PC-3 (cell line): ENCODE results near the gene MBLAC1. TPM values are rescaled to one million over a fixed set of nuclear protein-coding genes. Genes with fewer than 3 reads are reported as not detected.

Experiments
- ATAC-seq: fragments of 200-7000 bp; cut with Tn5 transposase; 2 replicates; pipeline ENCODE4 v1.9.1; 2020; ENCODE audit warnings: mild to moderate bottlenecking, moderate library complexity
- BruUV-seq: library from RNA; stranded (reverse); fragments of 400-500 nt; replicated peaks from 2 replicates; lab custom pipeline; 2021; lab: Mats Ljungman, UMichigan
- CTCF ChIA-PET: fragments of 300-600 bp; sonication (Branson Sonifier 250); formaldehyde crosslinking; loops from one replicate; lab custom pipeline; 2022; ENCODE audit warnings: antibody characterized with exemption; lab: Charles Lee
- POLR2A ChIA-PET: fragments of 300-600 bp; sonication (Branson Sonifier 250); formaldehyde crosslinking; loops from one replicate; lab custom pipeline; 2022; ENCODE audit warnings: antibody characterized with exemption; ENCODE audit not compliant: unreplicated experiment; lab: Charles Lee
- DNase-seq: peaks from one replicate; pipeline ENCODE4 v3.0.0-alpha.2; 2015
- H2AFZ ChIP-seq: fragments of 300-600 bp; sonication (generic); 2 replicates; pipeline ENCODE4 v1.6.0; 2016; ENCODE audit warnings: antibody characterized with exemption, low read length
- H3F3A ChIP-seq: fragments of 300-600 bp; sonication (generic); one replicate; pipeline ENCODE4 v1.6.0; 2017; ENCODE audit warnings: antibody characterized with exemption, low read length, control low read depth, mild to moderate bottlenecking; ENCODE audit not compliant: unreplicated experiment
- H3K27ac ChIP-seq: fragments of 300-600 bp; sonication (generic); 2 replicates; pipeline ENCODE4 v1.5.1; 2016; ENCODE audit warnings: mild to moderate bottlenecking, low read length
- H3K27me3 ChIP-seq: fragments of 300-600 bp; sonication (generic); 2 replicates; pipeline ENCODE4 v1.6.1; 2016; ENCODE audit warnings: low read length, mixed read lengths
- H3K36me3 ChIP-seq: fragments of 300-600 bp; sonication (generic); 2 replicates; pipeline ENCODE4 v1.6.1; 2016; ENCODE audit warnings: low read depth, mixed run types, low read length, mixed read lengths
- H3K4me1 ChIP-seq: fragments of 300-600 bp; sonication (generic); 2 replicates; pipeline ENCODE4 v1.5.1; 2016; ENCODE audit warnings: low read length; ENCODE audit not compliant: insufficient read depth
- H3K4me2 ChIP-seq: fragments of 300-600 bp; sonication (generic); 2 replicates; pipeline ENCODE4 v1.6.0; 2016; ENCODE audit warnings: low read length
- H3K4me3 ChIP-seq: fragments of 300-600 bp; sonication (generic); 2 replicates; pipeline ENCODE4 v1.5.1; 2016; ENCODE audit warnings: mild to moderate bottlenecking, low read length, mixed read lengths
- H3K79me2 ChIP-seq: fragments of 300-600 bp; sonication (generic); 2 replicates; pipeline ENCODE4 v1.6.1; 2017; ENCODE audit warnings: low read length, mixed read lengths
- H3K9ac ChIP-seq: fragments of 300-600 bp; sonication (generic); 2 replicates; pipeline ENCODE4 v1.6.0; 2016; ENCODE audit warnings: mild to moderate bottlenecking, low read length
- H3K9me2 ChIP-seq: fragments of 300-600 bp; sonication (generic); replicated peaks from 2 replicates; pipeline ENCODE4 v1.6.1; 2016; ENCODE audit warnings: mixed run types, low read length, mixed read lengths
- H3K9me3 ChIP-seq: fragments of 300-600 bp; sonication (generic); 2 replicates; pipeline ENCODE4 v1.6.1; 2016; ENCODE audit warnings: low read length, mixed read lengths
- H4K20me1 ChIP-seq: fragments of 300-600 bp; sonication (generic); 2 replicates; pipeline ENCODE4 v1.6.1; 2016; ENCODE audit warnings: low read length, mixed read lengths
- CTCF ChIP-seq: fragments of 300-600 bp; sonication (generic); conservative IDR thresholded peaks from 2 replicates; pipeline ENCODE4 v1.5.1; 2017; ENCODE audit warnings: antibody characterized with exemption, low read depth, mild to moderate bottlenecking, low read length
- EZH2 ChIP-seq: fragments of 300-600 bp; sonication (generic); IDR thresholded peaks from one replicate; pipeline ENCODE4 v1.6.1; 2017; ENCODE audit warnings: antibody characterized with exemption, mild to moderate bottlenecking, low read length; ENCODE audit not compliant: unreplicated experiment
- EZH2phosphoT487 ChIP-seq: fragments of 300-600 bp; sonication (generic); IDR thresholded peaks from 2 replicates; pipeline ENCODE4 v1.6.1; 2018; ENCODE audit warnings: mild to moderate bottlenecking, antibody characterized with exemption, low read length, borderline replicate concordance
- intact Hi-C: fragments of 100-400 bp; cut with micrococcal nuclease; formaldehyde crosslinking; loops from 2 replicates; pipeline ENCODE4 v1.9.0; 2023
- total RNA-seq: library from RNA; depleted of rRNA; stranded (reverse); fragments of >200 nt; gene quantifications from 2 replicates; pipeline ENCODE4 v1.2.3, GENCODE V29; 2014

Gene MBLAC1
- total RNA-seq, 1 experiment from 2014 or later = 2.7 TPM

GRCh38 chr7:100122568-100122967, 4.2 kb upstream of the MBLAC1 start:
- Histone ChIP-seq H3K4me1 (peaks cover 13% of the 10 kb centered on the region; the same call in 1 of the 2 replicates), H3K9me3 (no peaks in the 10 kb centered on the region), H3K79me2 (peaks cover 21% of the 10 kb centered on the region), H3K36me3 (no peaks in the 10 kb centered on the region), H4K20me1 (no peaks in the 10 kb centered on the region), H3K9ac (no peak overlapping the region), H3K9me2 (no peaks in the 10 kb centered on the region), H3K4me2 (no peak overlapping the region), H3F3A (no peaks in the 10 kb centered on the region), H3K27me3 (no peaks in the 10 kb centered on the region), H3K27ac (no peak overlapping the region), H3K4me3 (no peak overlapping the region), H2AFZ (no peak overlapping the region)
- BruUV-seq = no TSS peak
- ChIA-PET CTCF (no interaction called here), POLR2A (no interaction called here)
- TF ChIP-seq EZH2 (no peak), CTCF (no peak), EZH2phosphoT487 (no peak)
- intact Hi-C loops = no loop called here
- DNase-seq (no peak), ATAC-seq (no peak)

- H3K79me2 ChIP-seq = 0 out of 2 replicates have a peak, but pooled peaks cover 10% of the 10 kb centered on the region
- DNase-seq (no peak), ATAC-seq (no peak)
- H2AFZ ChIP-seq = no peak overlapping the region
- H3K9ac ChIP-seq = no peak overlapping the region
- H3K27ac ChIP-seq = no peak overlapping the region
- peaks cover 12% of the 10 kb centered on the region; the same call in 1 of the 2 replicates for H3K4me1 ChIP-seq
- no peaks in the 10 kb centered on the region for H3K27me3 ChIP-seq
- H3K36me3 ChIP-seq = no peaks in the 10 kb centered on the region
- TF ChIP-seq EZH2phosphoT487 = no peak
- no peak for TF ChIP-seq EZH2
- TF ChIP-seq CTCF = no peak
- BruUV-seq = no TSS peak
- no peaks in the 10 kb centered on the region for H3F3A ChIP-seq
- H3K4me3 ChIP-seq = no peak overlapping the region
- H4K20me1 ChIP-seq = no peaks in the 10 kb centered on the region
- H3K4me2 ChIP-seq = no peak overlapping the region
- H3K9me2 ChIP-seq = no peaks in the 10 kb centered on the region
- no peaks in the 10 kb centered on the region for H3K9me3 ChIP-seq
- ChIA-PET CTCF (no interaction called here), POLR2A (no interaction called here)
- intact Hi-C loops = loop anchor here (5.0 kb wide), 1 partner anchor 42 kb away; the partner anchor contains the start of gene ZNF3
Observed at GRCh38 chr7:100124301-100125230, 2.2 kb upstream of the MBLAC1 start.
